Stimulated activated CD4-positive, alpha-beta T cell treated with anti-CD3 and anti-CD28 coated beads, TNF-alpha, amount 100 ng/mL, for 4 hours (primary cell): ENCODE results near the gene SURF1.
"Not testable (repeated sequence)": the region's sequence is repeated elsewhere in the genome, so short reads cannot be mapped to it uniquely, and the experiment has no call there.

Experiments used
- DNase-seq, 3 experiments: peaks; one replicate each; pipeline ENCODE4 v3.0.0-alpha.2; 2020; ENCODE audit warnings: low read depth in 3 of 3

The SURF1 gene

GRCh38 chr9:133383438-133383837 lies 27.2 kb upstream of the SURF1 start:
- no peak for DNase-seq

DNA sequence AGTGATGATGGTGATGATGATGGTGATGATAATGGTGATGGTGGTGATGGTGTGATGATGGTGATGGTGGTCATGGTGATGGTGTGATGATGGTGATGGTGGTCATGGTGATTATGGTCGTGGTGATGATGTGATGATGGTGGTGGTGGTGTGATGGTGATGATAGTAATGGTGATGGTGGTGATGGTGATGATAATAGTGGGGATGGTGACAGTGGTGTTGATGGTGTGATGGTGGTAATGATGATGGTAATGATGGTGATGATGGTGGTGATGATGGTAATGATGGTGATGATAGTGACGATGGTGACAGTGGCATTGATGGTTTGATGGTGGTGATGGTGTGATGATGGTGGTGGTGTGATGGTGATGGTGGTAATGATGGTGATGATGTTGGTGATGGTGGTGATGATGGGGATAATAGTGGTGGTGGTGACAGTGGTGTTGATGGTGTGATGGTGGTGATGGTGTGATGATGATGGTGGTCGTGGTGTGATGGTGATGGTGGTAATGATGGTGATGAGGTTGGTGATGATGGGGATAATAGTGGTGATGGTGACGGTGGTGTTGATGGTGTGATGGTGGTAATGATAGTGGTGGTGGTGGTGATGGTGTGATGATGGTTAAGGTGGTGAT lies 26.3 kb upstream of the SURF1 start:
- DNase-seq, result no peak

DNA sequence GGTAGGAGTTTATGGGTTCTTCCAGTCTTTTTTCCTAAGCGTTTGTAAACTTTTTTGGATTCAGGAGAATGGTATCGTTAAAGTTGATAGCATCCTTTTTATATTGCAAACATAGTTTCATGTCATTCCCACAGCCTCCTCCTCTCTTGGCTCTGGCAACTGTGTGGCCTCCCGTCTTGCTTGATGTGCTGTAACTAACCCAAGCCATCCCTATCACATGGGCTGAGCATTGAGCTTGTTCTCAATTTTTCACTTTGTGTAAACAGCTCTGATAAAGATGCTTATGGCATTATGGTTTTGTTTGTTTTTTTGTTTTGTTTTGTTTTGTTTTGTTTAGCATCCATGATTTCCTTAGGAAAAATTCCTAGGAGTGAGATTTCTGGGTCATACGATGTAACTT lies 24.4 kb upstream of the SURF1 start:
- no peak for DNase-seq

- DNase-seq, result no peak
Observed at GRCh38 chr9:133379153-133380086, 23.1 kb upstream of the SURF1 start.

DNA sequence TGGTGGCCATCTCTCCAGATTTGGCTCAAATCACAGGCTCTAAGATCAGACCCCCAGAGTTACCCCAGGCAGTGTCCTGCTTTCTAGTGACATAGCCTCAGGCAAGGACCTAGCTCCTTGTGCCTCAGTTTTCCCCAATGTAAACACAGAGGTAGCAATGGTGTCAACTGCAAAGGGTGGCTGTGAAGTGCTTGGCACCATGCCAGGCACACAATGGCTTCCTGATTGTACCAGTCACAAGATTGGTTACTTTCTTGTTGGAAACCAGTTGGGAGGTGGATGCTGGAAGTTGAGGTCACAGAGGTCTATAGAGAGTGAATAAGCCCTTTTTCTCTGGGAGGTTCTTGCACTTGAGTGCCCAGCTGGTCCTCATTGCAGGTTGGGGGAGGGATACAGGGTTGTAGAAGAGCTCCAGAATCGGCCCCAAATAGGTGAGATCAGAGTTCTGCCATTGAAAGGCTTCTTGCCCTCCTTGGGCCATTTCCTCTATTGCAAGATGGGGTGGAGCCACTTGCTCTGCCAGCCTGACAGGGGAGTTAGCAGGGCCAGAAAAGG lies 22.2 kb upstream of the SURF1 start:
- no peak for DNase-seq

GRCh38 chr9:133377721-133378216 lies 21.5 kb upstream of the SURF1 start:
- DNase-seq, result no peak

DNA sequence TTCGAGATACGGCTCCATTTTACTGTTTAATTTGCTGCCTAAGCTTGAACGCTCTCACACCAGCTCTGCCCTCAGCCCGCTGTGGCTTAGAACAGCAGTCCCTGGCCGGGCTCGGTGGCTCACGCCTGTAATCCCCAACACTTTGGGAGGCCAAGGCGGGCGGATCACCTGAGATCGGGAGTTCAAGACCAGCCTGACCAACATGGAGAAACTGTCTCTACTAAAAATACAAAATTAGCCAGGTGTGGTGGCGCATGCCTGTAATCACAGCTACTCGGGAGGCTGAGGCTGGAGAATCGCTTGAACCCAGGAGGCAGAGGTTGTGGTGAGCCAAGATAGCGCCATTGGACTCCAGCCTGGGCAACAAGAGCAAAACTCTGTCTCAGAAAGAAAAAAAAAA lies 21.0 kb upstream of the SURF1 start:
- DNase-seq, result not testable (repeated sequence)

- peak; percentile 89 to 93 (median 91) for DNase-seq
Observed at GRCh38 chr9:133375724-133376654, 19.7 kb upstream of the SURF1 start, which contains the start of the genes STKLD1 and SURF4. Gene STKLD1 (plus strand): TSS chr9:133376366. CDS start chr9:133376474, 108 bp downstream. Gene SURF4 (minus strand): TSS chr9:133376060. CDS start chr9:133375969, 91 bp downstream.

DNA sequence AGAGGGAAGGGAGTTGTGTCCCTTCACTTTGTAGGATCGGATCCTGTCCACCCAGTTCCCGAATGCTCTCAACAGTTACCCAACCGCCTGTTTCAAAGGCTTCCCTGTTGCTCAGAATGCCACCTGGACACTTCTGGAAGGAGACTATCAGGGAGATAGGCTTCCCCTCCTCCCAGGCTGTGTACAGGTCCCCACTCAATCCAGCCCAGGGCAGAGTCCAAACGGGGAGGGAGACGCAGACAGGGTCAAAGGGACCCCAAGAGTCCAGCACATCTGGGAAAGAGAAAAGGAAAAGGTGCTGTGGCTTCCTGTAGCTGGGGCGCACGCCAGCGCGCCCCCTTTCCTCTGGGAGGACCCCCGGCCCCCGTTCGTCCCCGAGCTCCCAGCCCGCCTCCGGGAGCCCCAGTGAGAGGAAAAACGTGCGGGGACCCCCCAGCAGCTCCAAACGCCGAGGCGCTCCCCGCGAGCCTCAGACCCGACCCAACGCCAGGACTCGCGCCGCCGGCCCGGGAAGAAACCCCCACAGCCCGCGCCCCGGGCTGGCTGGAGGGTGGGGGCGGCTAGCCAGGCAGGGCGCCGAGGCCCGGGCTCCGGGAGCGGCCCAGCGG lies 18.9 kb upstream of the SURF1 start:
- DNase-seq, result no peak

- DNase-seq, result no peak
Observed at GRCh38 chr9:133374612-133375115, 18.4 kb upstream of the SURF1 start.

GRCh38 chr9:133372144-133372543 lies 15.9 kb upstream of the SURF1 start:
- DNase-seq, result no peak

GRCh38 chr9:133371261-133371711 lies 15.0 kb upstream of the SURF1 start:
- peak in 2 of 3 experiments; percentile 55 for DNase-seq

DNA sequence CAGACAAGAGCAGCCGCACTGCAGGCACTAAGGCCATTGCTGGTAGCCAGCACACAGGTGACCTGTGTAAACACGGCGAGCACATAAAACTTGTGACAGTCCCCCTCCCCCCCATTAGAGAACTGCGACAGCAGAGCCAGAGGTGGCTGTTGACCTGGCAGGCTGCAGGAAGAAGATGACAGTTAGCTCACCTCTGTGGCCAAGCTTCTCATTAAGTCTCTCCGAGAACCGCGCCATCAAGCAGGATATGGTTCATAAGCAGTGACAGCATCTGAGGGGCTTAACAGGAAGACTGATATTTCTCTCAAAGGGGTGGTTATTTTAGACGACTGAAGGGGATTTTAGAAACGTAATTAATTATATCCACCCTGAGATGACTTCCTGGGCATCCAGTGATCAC lies 14.4 kb upstream of the SURF1 start:
- DNase-seq, result no peak

DNA sequence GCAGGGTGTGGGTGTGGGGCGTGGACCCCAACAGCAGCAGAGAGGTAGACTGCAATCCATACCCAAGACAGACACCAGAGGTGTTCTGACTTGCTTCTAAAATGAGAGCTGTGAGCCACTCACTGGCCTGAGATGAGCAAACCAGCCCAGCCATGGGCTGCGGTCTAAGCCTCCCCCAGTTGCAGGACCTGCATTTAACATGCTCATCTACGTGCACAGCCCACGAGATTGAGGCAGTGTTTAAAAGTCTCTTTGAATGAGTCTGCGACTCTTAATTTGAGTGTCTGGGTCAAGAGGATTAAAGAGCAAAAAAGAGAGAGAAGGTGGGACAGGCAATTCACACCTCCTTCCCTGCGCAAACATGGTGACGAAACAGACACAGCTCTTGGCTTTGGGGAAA lies 13.6 kb upstream of the SURF1 start:
- no peak for DNase-seq

DNA sequence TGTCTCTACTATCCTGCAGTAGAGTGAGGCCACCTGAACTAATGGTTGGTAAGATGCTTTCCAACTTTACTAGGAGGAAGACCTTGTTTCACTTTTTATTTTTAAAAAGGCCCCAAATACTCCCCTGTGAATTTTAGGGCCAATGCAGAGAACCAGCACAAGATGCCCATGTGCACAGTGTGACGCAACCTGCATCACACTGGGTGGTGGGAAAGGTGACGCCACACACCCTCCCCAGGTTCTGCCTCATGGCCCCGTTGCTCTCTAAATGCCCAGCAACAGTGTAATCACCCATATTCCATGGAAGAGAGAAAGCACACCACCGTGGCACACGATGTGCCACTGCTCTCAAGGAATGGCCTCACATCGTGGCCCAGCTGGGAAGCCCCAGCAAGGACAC lies 13.1 kb upstream of the SURF1 start:
- no peak for DNase-seq

DNA sequence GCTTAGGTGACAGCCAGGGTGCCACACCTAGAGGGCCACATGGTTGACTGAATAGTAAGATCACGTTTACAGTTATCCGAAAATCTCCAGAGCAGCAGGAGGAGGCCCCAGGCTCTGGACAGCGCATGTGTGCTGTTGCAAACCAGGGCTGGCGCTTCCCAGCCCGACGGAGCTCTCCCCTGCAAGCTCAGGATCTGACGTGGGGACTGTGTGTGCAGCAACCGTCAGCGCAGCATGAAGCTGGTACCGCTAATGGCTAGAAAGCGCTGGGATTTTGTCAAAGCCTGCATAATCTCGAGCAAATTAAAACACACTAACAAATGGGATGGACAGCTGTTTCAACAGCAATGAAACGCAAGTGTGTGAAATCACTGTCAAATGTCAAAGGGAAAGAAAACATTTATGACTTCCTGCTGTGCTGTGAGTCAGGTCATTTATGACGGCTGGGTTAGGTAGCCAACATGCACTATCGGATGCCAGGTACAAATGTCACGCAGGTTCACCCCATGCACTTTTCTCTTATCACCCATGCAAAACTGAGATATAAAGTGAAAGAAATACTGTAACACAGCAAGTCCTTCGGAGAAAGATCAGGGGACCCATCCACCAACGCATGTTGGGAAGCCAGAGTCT lies 12.1 kb upstream of the SURF1 start:
- no peak for DNase-seq

DNA sequence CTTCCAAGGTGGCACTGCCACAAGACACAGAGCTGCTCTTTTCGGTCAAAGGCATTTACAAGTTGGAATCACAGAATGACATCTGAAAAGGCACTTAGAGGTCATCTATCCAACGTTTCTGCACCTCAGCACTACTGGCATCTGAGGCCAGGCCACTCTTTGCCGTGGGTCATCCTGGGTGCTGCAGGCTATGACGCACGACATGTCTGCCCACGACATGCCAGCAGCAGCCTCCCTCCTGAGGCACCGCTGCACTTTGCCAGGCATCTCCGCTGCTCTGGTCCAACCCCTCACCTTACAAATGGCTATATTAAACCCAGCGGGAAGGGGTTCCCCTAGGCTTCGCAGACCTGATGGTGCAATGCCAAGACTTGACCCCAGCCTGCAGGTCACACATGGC lies 11.5 kb upstream of the SURF1 start:
- DNase-seq, result no peak

DNA sequence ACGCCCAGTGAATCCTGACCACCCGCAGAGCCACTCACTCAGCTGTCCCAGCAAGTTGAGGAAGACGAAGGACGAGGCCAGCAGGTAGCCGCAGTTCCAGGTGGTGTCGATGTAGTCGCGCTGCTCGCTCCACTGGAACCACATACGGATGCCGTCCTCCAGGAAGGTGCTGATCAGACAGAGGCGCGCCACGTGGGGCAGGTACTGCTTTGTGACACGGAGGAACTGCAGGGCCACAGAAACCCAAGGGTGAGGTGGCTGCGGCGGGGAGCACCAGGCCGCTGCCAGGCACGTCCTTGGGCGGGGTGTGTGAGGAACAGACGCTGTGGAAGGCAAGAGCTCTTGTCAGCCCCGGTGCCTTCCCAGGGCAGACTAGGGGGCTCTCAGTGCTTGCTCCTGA lies 10.9 kb upstream of the SURF1 start:
- no peak for DNase-seq

DNA sequence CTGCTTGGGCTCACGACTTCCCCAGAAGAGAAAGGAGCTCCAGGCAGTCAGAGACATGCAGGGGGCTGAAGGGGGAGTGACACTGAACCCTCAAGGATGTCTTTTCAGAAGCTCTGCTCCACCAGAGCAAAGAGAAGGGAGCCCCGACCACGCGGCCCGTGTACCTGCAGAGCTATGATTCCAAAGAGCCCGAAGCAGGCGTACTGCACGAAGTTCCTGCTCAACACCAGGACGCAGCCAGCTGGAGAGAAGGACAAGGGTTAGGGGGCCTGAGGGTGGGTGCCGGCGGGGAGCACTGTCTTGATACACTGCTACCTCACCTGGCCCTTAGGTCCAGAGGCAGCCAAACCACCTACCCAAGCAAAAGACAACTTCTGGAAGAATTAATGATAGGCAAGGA lies 10.1 kb upstream of the SURF1 start:
- no peak for DNase-seq

- DNase-seq, result no peak
Observed at GRCh38 chr9:133362359-133363044, 6.2 kb upstream of the SURF1 start.
